Spinal cord (tissue), 10 donors: ENCODE measurements around the gene CHD1. TPM values are rescaled to one million over a fixed set of nuclear protein-coding genes. Genes with fewer than 3 reads are reported as not detected.
A peak's percentile ranks its signal among the peaks of the same experiment; 100 is the strongest.

Source experiments
- DNase-seq, 6 donors: peaks; one replicate each; pipeline versions ENCODE4 v3.0.0 to v3.0.0-alpha.2; 2013 to 2015; ENCODE audit warnings: low spot score in 6 of 6, low read depth in 4 of 6
- H3K27ac ChIP-seq: one replicate; pipeline ENCODE4 v1.5.1; 2013; ENCODE audit warnings: low read depth, low read length, control low read depth
- H3K27me3 ChIP-seq: one replicate; pipeline ENCODE4 v1.6.1; 2013; ENCODE audit warnings: low read length; ENCODE audit not compliant: control insufficient read depth, insufficient read depth
- H3K36me3 ChIP-seq: one replicate; pipeline ENCODE4 v1.6.1; 2013; ENCODE audit warnings: low read length; ENCODE audit not compliant: control insufficient read depth, insufficient read depth
- H3K4me1 ChIP-seq: one replicate; pipeline ENCODE4 v1.6.1; 2013; ENCODE audit warnings: low read length; ENCODE audit not compliant: control insufficient read depth, insufficient read depth
- H3K4me3 ChIP-seq: one replicate; pipeline ENCODE4 v1.5.1; 2013; ENCODE audit warnings: low read depth, low read length, control low read depth
- H3K9me3 ChIP-seq: one replicate; pipeline ENCODE4 v1.6.1; 2013; ENCODE audit warnings: low read length; ENCODE audit not compliant: control insufficient read depth, insufficient read depth
- WGBS: methylation state at CpG from one replicate; pipeline ENCODE4 v1.1.5; 2013; ENCODE audit warnings: missing lambda C conversion rate; ENCODE audit not compliant: insufficient coverage; 5-methylcytosine and 5-hydroxymethylcytosine counted together
- long read RNA-seq, 4 donors: transcript quantifications; one replicate each; lab custom pipeline, GENCODE V29; 2026
- polyA plus RNA-seq, 2 donors: library from polyadenylated mRNA; unstranded; fragments of 120-200 nt; gene quantifications; one replicate each; pipeline ENCODE4 v1.2.1, GENCODE V29; 2013; ENCODE audit not compliant: insufficient read length in 2 of 2
- total RNA-seq, 2 donors: library from RNA; depleted of rRNA in 1 of 2; stranded (reverse); fragments of 120-200 nt in 1 of 2; fragments of >200 nt in 1 of 2; gene quantifications; one replicate each; pipeline versions ENCODE4 v1.2.3 to v1.2.4, GENCODE V29; 2013 to 2014
- donor health status: healthy.

CHD1 gene
- 10 to 100 TPM; 51.0 to 78.6 TPM for total RNA-seq
- polyA plus RNA-seq, result 10 to 100 TPM; 32.9 to 33.6 TPM
- long read RNA-seq, donor 1, partial matches to known transcripts, result 0 of 6 reads
- long read RNA-seq, donor 1, other reads (novel, unspliced or antisense), result 0 of 6 reads
- long read RNA-seq, donor 2, partial matches to known transcripts, result 0 of 4 reads
- long read RNA-seq, donor 2, other reads (novel, unspliced or antisense), result 0 of 4 reads
- long read RNA-seq, donor 3, partial matches to known transcripts, result 0 of 5 reads
- long read RNA-seq, donor 3, other reads (novel, unspliced or antisense), result 0 of 5 reads
- long read RNA-seq, donor 4, transcript CHD1-205 (4 exons, 724 nt), result major isoform, 6 of 9 reads
- long read RNA-seq, donor 4, partial matches to known transcripts, result 0 of 9 reads
- long read RNA-seq, donor 4, other reads (novel, unspliced or antisense), result 0 of 9 reads

DNA sequence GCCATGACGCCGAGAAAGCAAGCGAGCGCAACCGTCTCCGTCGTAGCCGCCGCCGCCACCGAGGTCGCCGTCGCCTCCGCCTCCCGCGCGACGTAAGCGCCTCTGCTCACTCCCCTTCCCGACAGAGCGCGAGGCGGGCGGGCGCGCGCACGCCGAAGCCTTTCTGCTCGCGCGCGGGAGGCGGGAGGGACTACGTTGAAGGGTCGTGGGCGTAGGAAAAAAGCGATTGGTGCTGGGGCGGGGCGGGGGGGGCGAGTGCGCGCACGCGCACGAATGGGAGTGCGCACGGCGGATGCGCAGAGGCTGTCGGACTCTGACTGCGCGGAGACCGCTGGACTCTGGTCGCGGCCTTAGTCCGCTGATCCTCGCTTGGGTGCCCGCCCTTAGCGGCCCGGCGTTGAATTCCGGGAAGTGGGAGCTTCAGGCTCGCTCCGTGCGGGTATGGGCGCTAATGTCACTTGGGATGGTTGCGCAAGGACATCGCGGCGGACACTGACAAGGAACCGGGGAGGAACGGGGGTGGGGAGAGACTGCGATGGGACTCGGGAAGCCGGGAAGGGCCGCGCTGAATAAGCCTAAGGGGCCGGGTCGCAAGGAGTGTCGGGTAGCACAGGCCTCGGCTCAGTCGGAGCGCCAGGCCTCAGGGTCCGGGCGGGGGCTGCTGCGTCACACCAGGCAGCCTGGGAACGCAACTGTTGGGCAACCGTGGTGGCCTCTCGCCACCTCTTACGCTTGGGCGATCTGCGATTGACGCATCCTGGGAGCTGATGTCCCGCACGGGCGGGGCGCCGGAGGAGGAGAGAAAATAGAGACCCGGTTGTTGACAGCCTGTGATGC, at the start of gene CHD1:
Gene CHD1, minus strand, starts transcription at position 135 of the 837 bp plus-strand sequence. CDS start 2,621 bp downstream, outside the sequence.
- Histone ChIP-seq H3K27ac (peak within 1 kb of the TSS; percentile 100), H3K4me1 (peaks cover 6% of the 10 kb centered on the region), H3K27me3 (no peaks in the 10 kb centered on the region), H3K9me3 (no peaks in the 10 kb centered on the region), H3K4me3 (peak within 1 kb of the TSS; percentile 96), H3K36me3 (peaks cover 3% of the 10 kb centered on the region)
- DNase-seq, result peak; percentile 87 to 99 (median 94)
- WGBS, result under 1% methylated on average over 93 of the region's 101 CpGs

DNA sequence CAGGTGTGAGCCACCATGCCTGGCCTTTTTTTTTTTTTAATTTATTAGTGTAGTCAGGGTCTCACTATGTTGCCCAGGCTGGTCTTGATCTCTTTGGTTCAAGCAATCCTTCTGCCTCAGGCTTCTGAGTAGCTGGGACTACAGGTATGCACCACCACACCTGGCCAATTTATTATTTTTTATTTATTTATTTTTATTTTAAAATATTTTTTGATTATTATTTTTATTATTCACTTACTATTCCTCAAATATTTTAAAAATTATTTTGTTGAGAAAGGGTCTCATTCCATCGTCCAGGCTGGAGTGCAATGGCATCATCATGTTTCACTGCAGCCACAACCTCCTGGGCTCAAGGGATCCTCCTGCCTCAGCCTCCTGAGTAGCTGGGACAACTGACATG, 49.7 kb upstream of the CHD1 start:
- H3K9me3 ChIP-seq, result no peaks in the 10 kb centered on the region
- H3K36me3 ChIP-seq, result no peaks in the 10 kb centered on the region
- H3K27me3 ChIP-seq, result no peaks in the 10 kb centered on the region
- WGBS, result no CpG with 5 or more reads among the region's 1 CpG
- no peak for DNase-seq
- no peaks in the 10 kb centered on the region for H3K4me1 ChIP-seq
- H3K27ac ChIP-seq, result no peak overlapping the region
- no peak overlapping the region for H3K4me3 ChIP-seq

DNA sequence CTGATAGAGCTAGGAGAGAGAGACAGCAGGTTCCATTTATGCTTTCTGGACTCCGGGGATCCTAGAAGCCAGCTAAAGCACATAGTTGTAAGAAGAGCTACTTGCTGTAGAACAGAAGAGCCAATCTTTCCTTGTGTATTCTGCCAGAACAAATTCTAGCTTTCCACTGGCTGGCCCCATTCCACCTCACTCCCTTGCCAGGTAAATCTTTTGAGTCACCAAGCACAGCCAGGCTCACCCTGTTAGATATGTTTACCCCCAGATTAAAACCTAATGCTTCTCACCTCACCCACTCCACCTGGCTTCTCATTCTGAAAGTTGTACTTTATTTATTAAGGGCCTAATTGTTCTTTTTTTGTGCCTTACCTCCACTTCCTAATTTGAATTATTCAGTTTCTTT, 48.9 kb upstream of the CHD1 start:
- H3K27ac ChIP-seq, result no peak overlapping the region
- no peak overlapping the region for H3K4me3 ChIP-seq
- WGBS, result no CpG with 5 or more reads among the region's 1 CpG
- no peaks in the 10 kb centered on the region for H3K27me3 ChIP-seq
- H3K9me3 ChIP-seq, result no peaks in the 10 kb centered on the region
- DNase-seq, result peak in 2 of 6 donors; percentile 2 to 8
- H3K4me1 ChIP-seq, result no peaks in the 10 kb centered on the region
- H3K36me3 ChIP-seq, result no peaks in the 10 kb centered on the region

DNA sequence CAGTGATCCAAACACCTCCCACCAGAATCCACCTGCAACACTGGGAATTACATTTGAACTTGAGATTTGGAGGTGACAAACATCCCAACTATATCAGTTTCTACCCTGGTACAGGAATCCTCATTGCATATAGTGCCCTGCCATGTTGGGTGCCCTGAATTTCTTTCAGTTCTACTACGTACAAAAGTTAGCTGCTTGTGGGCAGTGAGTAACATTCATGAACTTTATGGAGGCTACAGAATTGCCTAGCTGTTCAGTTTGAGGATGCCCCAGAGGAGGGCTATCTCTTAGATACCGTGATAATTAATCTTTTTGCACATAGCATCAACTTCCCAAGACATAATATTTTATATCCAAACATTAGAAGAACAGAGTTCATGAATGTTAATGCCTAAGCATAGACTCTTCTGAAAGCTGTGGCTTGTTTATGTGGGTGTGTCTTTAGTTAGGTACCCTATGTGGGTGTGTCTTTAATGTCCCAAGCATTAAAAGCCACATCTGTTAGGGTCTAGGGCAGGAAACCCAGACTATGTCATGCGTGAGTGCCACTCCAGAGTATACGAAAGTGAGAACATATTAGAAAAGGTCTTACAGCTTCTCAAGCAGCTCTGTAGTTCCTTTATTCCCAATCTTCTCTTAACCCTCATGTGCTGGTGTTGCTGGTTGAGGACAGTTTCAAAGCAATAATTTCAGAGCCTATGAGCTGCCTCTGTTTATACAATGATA, 47.0 kb upstream of the CHD1 start:
- H3K4me1 ChIP-seq, result no peaks in the 10 kb centered on the region
- no peaks in the 10 kb centered on the region for H3K36me3 ChIP-seq
- WGBS, result 90% methylated on average over 2 of the region's 4 CpGs
- H3K27me3 ChIP-seq, result no peaks in the 10 kb centered on the region
- no peak overlapping the region for H3K27ac ChIP-seq
- no peak overlapping the region for H3K4me3 ChIP-seq
- no peak for DNase-seq
- no peaks in the 10 kb centered on the region for H3K9me3 ChIP-seq

DNA sequence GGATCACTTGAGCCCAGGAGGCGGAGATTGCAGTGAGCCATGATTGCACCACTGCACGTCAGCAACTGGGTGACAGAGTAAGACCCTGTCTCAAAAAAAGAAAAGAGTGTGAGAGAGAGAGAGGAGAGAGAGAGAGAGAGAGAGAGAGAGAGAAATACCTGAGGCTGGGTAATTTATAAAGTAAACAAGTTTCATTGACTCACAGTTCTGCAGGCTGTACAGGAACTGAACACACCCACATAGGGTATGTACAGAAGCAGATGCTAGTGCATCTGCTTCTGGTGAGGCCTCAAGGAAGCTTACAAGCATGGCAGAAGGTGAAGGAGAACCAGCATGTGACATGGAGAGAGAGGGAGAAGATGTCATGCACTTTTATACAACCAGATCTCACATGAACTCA, 46.4 kb upstream of the CHD1 start:
- 94% methylated on average over 2 of the region's 2 CpGs for WGBS
- DNase-seq, result no peak

DNA sequence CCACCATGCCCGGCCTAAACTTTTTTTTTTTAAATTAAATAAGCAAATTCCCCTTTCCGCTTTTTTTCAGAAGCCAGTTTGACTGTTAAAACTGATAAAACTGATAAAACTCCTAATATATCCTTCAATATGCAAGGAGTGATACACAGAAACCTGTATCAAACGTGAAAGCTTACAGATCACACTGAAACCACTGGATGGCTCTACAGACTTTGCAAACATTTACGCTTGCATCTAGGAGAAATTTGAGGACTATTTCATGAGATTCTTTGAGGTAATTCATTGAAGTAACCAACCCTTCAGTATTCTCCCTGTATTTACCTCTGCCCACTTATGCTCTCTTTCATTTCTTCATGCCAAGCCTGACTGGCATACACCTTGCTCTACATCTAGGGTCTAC, 40.6 kb upstream of the CHD1 start:
- DNase-seq, result no peak
- peaks cover 1% of the 10 kb centered on the region for H3K9me3 ChIP-seq
- WGBS, result 100% methylated on average over 1 of the region's 4 CpGs

More for the DNA sequence above, 46.4 kb upstream of the CHD1 start:
- no peaks in the 10 kb centered on the region for H3K4me1 ChIP-seq
- H3K27ac ChIP-seq, result no peak overlapping the region
- H3K4me3 ChIP-seq, result no peak overlapping the region
- no peaks in the 10 kb centered on the region for H3K9me3 ChIP-seq
- H3K27me3 ChIP-seq, result no peaks in the 10 kb centered on the region
- no peaks in the 10 kb centered on the region for H3K36me3 ChIP-seq

DNA sequence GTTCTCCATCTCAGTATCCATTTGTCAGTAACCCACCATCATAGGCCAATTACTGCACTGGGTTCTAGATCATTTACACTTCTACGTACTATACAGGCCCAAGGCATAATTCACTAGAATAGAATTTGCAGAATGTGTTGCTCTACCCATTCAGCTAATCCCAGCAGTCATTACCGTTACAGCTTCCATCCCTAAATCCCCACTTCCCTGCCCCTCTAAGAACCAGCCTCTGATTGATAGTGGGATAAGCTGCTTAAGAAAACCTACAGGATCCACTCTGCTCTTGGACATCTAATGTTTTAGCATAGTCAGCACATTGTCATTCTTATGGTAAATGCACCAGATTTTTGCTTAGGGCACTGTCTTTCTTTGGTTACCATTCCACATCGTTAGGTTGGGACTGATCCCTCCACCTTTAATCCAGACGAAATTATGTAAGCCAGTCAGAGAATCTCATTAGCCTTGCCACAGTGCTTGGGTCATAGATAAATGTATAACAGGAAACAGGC, 39.3 kb upstream of the CHD1 start:
- Histone ChIP-seq H3K27me3 (no peaks in the 10 kb centered on the region), H3K4me1 (no peaks in the 10 kb centered on the region), H3K9me3 (peaks cover 1% of the 10 kb centered on the region), H3K36me3 (no peaks in the 10 kb centered on the region), H3K4me3 (no peak overlapping the region), H3K27ac (no peak overlapping the region)
- DNase-seq, result no peak
- 83% methylated on average over 2 of the region's 4 CpGs for WGBS

More for the DNA sequence above, 40.6 kb upstream of the CHD1 start:
- Histone ChIP-seq H3K4me1 (no peaks in the 10 kb centered on the region), H3K27ac (no peak overlapping the region), H3K36me3 (no peaks in the 10 kb centered on the region), H3K27me3 (no peaks in the 10 kb centered on the region), H3K4me3 (no peak overlapping the region)

DNA sequence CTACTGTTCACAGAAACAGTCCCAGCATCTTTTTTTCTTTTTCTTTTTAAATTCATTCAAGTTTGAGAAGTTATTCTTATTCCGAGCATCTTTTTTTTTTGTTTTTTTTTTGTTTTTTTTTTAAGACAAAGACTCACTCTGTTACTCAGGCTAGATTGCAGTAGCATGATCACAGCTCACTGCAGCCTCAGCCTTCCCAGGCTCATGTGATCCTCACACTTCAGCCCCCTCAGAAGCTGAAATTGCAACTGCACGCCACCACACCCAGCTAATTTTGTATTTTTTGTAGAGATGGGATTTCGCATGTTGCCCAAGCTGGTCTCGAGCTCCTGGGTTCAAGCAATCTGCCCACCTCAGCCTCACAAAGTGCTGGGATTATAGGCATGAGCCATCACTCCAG, 36.4 kb upstream of the CHD1 start:
- Histone ChIP-seq H3K27ac (no peak overlapping the region), H3K4me1 (no peaks in the 10 kb centered on the region), H3K36me3 (no peaks in the 10 kb centered on the region), H3K27me3 (no peaks in the 10 kb centered on the region), H3K9me3 (peaks cover 1% of the 10 kb centered on the region), H3K4me3 (no peak overlapping the region)
- no CpG with 5 or more reads among the region's 4 CpGs for WGBS
- no peak for DNase-seq

DNA sequence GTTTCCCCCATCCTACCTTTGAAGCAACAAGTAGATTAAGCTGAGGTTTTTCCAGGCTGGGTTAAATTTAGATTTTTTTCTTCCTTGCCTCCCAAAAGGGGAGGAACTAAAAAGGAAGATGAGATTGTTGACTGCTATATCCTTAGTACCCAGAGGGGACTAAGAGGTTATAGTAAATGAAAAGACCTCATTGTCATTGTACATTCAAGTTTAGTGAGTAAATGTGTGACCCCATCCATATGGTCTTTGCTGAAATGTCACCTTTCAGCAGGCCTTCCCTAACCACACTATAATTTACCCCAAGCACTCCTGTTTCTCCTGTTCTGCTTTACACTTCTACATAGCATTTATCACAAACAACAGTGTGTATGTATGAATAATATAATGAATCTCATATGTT, 35.8 kb upstream of the CHD1 start:
- Histone ChIP-seq H3K4me3 (no peak overlapping the region), H3K27ac (no peak overlapping the region), H3K4me1 (no peaks in the 10 kb centered on the region), H3K9me3 (peaks cover 1% of the 10 kb centered on the region), H3K36me3 (no peaks in the 10 kb centered on the region), H3K27me3 (no peaks in the 10 kb centered on the region)
- DNase-seq, result no peak
